ENCODE data around the gene GTF2E1. TPM values are rescaled to one million over a fixed set of nuclear protein-coding genes. Genes with fewer than 3 reads are reported as not detected.

Gene GTF2E1
- total and polyA plus RNA-seq, 9 of the 15 experiments (the other 6 are each of a cell fraction or from before 2014, with no cell fraction given) = 12.9 to 23.5 (median 15.4) TPM

GRCh38 chr3:120824613-120825012, 82.1 kb downstream of the GTF2E1 start (continued):
- TF ChIP-seq SMARCC2 (IDR thresholded peaks at IDR 0.05; ENCODE audit: low read depth) = no peak
- TF ChIP-seq FOXP4 (CRISPR knock-in tag; IDR thresholded peaks at IDR 0.05; ENCODE audit: borderline replicate concordance) = no peak
- TF ChIP-seq ZC3H4 (CRISPR knock-in tag; IDR thresholded peaks at IDR 0.05; ENCODE audit: borderline replicate concordance) = no peak
- TF ChIP-seq CHAMP1 (IDR thresholded peaks at IDR 0.05) = no peak
- no peak for TF ChIP-seq ZNF184 (CRISPR knock-in tag; IDR thresholded peaks at IDR 0.05)
- TF ChIP-seq GTF2A2 (tag; IDR thresholded peaks at IDR 0.05) = no peak
- TF ChIP-seq SRSF7 (optimal IDR thresholded peaks at IDR 0.05; ENCODE audit: low read depth, low read length) = no peak
- no peak for TF ChIP-seq CHD1 (IDR thresholded peaks at IDR 0.05; ENCODE audit: low read length)
- no peak for TF ChIP-seq IRF1 (CRISPR knock-in tag; IDR thresholded peaks at IDR 0.05; ENCODE audit: borderline replicate concordance)
- TF ChIP-seq AFF4 (CRISPR knock-in tag; IDR thresholded peaks at IDR 0.05) = no peak
- no peak for TF ChIP-seq NRF1 (conservative IDR thresholded peaks at IDR 0.05 in 1 of 2, IDR thresholded peaks at IDR 0.05 in 1 of 2)
- no peak for TF ChIP-seq CHCHD3 (CRISPR knock-in tag; IDR thresholded peaks at IDR 0.05)
